Panc1 (cell line): ENCODE data around the gene CLCN4.

Source experiments
- POLR2AphosphoS5 ChIP-seq: IDR thresholded peaks from 2 replicates; pipeline ENCODE4 v1.6.1; 2012; ENCODE audit warnings: mild to moderate bottlenecking, low read depth, low read length, moderate library complexity
- TCF7L2 ChIP-seq: IDR thresholded peaks from 2 replicates; pipeline ENCODE4 v1.6.1; 2011; ENCODE audit warnings: mild to moderate bottlenecking, low read depth, low read length, inconsistent platforms
- TF ChIP-seq, protein P1 (sequence below): fragments of 450-650 bp; IDR thresholded peaks from 2 replicates; pipeline ENCODE4 v1.5.1; 2017; ENCODE audit warnings: mild to moderate bottlenecking

DNA sequence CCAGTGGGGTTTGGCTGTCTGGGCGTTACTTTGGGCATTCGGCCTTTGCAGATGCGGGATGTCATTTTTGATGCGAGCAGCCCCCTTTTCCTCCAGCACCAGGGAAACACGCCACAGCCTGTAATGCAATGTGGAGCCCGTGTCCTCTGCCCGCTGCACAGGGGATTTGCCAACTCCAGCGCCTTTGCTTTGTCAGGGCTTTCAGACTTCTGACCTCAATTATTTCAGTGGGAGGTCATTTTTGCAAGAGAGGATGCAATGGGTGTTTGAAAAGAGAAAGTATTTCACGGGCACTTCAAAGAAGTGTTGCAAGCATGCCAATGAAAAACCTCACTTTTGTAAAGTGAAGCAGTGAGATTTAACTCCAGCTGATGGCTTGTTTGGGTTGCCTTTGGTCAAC, 11.5 kb downstream of the CLCN4 start:
- TF ChIP-seq, protein P1, sequence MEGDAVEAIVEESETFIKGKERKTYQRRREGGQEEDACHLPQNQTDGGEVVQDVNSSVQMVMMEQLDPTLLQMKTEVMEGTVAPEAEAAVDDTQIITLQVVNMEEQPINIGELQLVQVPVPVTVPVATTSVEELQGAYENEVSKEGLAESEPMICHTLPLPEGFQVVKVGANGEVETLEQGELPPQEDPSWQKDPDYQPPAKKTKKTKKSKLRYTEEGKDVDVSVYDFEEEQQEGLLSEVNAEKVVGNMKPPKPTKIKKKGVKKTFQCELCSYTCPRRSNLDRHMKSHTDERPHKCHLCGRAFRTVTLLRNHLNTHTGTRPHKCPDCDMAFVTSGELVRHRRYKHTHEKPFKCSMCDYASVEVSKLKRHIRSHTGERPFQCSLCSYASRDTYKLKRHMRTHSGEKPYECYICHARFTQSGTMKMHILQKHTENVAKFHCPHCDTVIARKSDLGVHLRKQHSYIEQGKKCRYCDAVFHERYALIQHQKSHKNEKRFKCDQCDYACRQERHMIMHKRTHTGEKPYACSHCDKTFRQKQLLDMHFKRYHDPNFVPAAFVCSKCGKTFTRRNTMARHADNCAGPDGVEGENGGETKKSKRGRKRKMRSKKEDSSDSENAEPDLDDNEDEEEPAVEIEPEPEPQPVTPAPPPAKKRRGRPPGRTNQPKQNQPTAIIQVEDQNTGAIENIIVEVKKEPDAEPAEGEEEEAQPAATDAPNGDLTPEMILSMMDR: no peak
- TF ChIP-seq POLR2AphosphoS5 (no peak), TCF7L2 (no peak)
